HG03558 (cell line): ENCODE measurements around the gene OPCML.
"Not testable (repeated sequence)": the region's sequence is repeated elsewhere in the genome, so short reads cannot be mapped to it uniquely, and the experiment has no call there.

Source experiments
- ATAC-seq: cut with Tn5 transposase; IDR thresholded peaks from one replicate; pipeline ENCODE4 v1.9.1; 2021; ENCODE audit warnings: moderate number of reproducible peaks; ENCODE audit not compliant: unreplicated experiment; ENCODE audit errors: extremely low read depth

The OPCML gene

GRCh38 chr11:132402071-132402684, 1130.1 kb downstream of the OPCML start:
- peak; percentile 68 for ATAC-seq

GRCh38 chr11:132396318-132396717, 1136.0 kb downstream of the OPCML start:
- no peak for ATAC-seq

GRCh38 chr11:132395434-132395833, 1136.9 kb downstream of the OPCML start:
- no peak for ATAC-seq

DNA sequence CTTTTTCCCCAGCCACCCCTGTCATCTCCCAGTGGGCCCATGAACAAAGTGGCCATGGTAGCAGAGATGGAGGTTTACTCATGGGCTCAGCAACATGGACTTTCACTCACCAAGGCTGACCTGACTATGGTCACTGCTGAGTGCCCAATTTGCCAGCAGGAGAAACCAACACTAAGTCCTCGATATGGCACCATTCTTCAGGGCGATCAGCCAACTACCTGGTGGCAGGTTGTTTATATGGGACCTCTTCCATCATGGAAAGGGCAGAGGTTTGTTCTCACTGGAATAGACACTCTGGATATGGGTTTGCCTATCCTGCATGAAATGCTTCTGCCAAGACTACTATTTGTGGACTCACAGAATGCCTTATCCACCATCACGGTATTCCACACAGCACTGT, 1152.8 kb downstream of the OPCML start:
- ATAC-seq = no peak

- no peak for ATAC-seq
Measured at GRCh38 chr11:132373405-132374143, 1158.7 kb downstream of the OPCML start.

DNA sequence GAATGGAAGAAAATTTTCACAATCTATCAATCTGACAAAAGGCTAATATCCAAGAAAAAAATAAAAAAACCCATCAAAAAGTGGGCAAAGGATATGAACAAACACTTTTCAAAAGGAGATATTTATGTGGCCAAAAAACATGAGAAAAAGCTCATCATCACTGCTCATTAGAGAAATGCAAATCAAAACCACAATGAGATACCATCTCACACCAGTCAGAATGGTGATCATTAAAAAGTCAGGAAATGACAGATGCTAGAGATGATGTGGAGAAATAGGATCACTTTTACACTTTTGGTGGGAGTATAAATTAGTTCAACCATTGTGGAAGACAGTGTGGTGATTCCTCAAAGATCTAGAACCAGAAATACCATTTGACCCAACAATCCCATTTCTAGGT, 1162.2 kb downstream of the OPCML start:
- ATAC-seq = not testable (repeated sequence)

- no peak for ATAC-seq
Measured at GRCh38 chr11:132367293-132367692, 1165.0 kb downstream of the OPCML start.

DNA sequence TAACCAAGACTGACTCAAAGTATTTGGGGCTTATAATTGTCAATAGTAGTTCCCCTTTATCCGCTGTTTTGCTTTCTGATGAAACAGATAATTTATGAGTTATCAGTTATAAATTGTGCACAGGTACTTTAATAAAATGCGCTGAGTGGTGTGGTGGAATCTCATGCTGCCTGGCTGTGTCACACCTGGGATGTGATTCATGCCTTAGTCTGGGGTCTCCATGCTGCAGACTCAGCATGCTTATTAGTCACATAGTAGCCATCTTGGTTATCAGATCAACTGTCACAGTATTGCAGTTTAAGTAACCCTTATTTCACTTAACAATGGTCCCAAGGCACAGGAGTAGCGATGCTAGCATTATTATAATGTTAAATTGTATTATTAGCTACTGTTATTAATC, 1166.7 kb downstream of the OPCML start:
- no peak for ATAC-seq
